ENCODE results near the gene USP19.

Gene USP19

GRCh38 chr3:49120438-49121131, at the start of gene USP19:
Gene USP19 (minus strand): TSS chr3:49120823. CDS start chr3:49119145, 1,678 bp downstream.
- DNase-seq: peak; percentile 69

- DNase-seq: no peak
Observed at GRCh38 chr3:49166752-49167556, 46.3 kb upstream of the USP19 start.

GRCh38 chr3:49165771-49166751, 45.4 kb upstream of the USP19 start, which contains the start of gene CCDC71:
Gene CCDC71 (minus strand): TSS chr3:49166331. CDS start chr3:49164208, 2,123 bp downstream.
- DNase-seq: peak; percentile 43

GRCh38 chr3:49164983-49165720, 44.5 kb upstream of the USP19 start:
- DNase-seq: no peak

- DNase-seq: no peak
Observed at GRCh38 chr3:49163609-49164008, 43.0 kb upstream of the USP19 start.

- no peak for DNase-seq
Observed at GRCh38 chr3:49162751-49163419, 42.3 kb upstream of the USP19 start.

GRCh38 chr3:49161808-49162530, 41.3 kb upstream of the USP19 start:
- no peak for DNase-seq

GRCh38 chr3:49161197-49161596, 40.6 kb upstream of the USP19 start:
- DNase-seq: no peak

- no peak for DNase-seq
Observed at GRCh38 chr3:49158792-49159191, 38.2 kb upstream of the USP19 start.

- DNase-seq: no peak
Observed at GRCh38 chr3:49158103-49158709, 37.6 kb upstream of the USP19 start.

- no peak for DNase-seq
Observed at GRCh38 chr3:49157289-49157688, 36.7 kb upstream of the USP19 start.

- no peak for DNase-seq
Observed at GRCh38 chr3:49153349-49153912, 32.8 kb upstream of the USP19 start.

GRCh38 chr3:49151610-49152009, 31.0 kb upstream of the USP19 start:
- DNase-seq: no peak

GRCh38 chr3:49148159-49148558, 27.5 kb upstream of the USP19 start:
- DNase-seq: no peak

GRCh38 chr3:49140080-49140479, 19.5 kb upstream of the USP19 start:
- no peak for DNase-seq

GRCh38 chr3:49135499-49135898, 14.9 kb upstream of the USP19 start:
- no peak for DNase-seq

GRCh38 chr3:49134471-49135265, 14.0 kb upstream of the USP19 start:
- DNase-seq: no peak

- DNase-seq: peak; percentile 32
Observed at GRCh38 chr3:49133226-49133951, 12.8 kb upstream of the USP19 start.
